NCI-H128 (cell line): ENCODE data around the gene FGGY.

Experiments
- DNase-seq: peaks from one replicate; lab custom pipeline; 2025; ENCODE audit not compliant: unreplicated experiment; lab: John Stamatoyannopoulos, UW

Gene FGGY

DNA sequence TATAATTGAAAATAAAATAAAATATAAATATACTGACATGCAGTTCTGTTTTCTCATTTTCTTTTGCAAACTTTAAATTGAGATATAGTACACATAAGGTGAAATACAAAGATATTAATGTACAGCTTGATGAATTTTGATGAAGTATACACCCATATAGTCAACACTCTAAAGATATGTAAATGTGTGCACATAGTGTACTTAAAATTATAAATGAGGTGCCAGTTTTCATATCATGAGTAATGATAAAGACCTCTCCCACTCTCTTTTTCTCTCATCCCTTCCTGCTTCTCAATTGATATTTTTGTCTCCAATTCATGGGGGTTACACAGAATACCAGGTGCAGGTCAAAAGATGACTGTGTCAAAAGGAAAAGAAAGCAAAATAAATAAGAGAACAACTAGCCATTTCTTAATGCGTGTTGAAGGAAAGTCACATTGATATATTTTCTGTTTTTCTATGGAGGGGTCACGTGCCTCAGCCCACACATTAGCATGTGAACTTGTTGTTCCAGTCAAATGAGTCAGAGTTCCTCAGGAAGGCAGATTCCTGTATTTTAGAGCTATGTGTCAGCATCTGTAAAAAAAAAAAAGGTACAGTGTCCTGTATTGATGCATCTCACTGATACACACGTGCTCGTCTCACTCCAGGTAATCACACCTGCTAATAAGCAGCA is 453.6 kb downstream of the FGGY start:
- DNase-seq = no peak

DNA sequence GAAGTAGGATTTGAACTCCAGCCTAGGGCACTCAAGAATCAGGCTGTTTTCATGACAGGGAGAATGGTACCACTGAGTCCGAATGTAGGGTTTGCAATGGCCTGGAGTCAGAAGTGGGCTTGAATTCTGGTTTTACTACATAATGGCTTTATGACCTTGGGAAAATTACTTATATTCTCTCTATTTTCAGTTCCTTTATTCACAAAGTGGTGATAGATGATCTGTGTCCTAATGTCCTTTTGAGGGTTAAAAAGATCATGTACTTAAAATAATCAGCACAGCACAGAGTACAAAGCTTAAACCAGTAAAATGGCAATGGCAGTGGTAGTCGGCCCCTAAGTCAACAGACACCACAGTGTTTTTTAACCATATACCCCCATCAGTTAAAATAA is 454.1 kb downstream of the FGGY start:
- no peak for DNase-seq

DNA sequence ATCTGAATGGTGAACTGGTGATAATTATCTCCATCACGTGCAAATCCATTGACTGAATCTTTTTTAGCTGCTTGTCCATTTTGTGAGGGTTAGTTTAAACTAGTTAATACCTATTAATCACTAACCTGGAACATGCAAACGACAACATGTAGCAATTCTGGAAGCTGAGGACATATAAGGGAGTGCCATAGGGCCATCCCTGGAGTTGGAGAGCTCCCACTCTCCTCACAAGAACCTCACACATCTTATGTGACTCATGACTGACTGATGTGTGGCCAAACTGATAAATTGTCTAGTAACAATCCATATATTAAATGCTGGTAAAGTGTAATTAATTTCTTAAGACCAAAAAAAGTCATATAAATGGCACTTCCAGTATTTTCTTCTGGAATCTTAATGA is 454.9 kb downstream of the FGGY start:
- no peak for DNase-seq

DNA sequence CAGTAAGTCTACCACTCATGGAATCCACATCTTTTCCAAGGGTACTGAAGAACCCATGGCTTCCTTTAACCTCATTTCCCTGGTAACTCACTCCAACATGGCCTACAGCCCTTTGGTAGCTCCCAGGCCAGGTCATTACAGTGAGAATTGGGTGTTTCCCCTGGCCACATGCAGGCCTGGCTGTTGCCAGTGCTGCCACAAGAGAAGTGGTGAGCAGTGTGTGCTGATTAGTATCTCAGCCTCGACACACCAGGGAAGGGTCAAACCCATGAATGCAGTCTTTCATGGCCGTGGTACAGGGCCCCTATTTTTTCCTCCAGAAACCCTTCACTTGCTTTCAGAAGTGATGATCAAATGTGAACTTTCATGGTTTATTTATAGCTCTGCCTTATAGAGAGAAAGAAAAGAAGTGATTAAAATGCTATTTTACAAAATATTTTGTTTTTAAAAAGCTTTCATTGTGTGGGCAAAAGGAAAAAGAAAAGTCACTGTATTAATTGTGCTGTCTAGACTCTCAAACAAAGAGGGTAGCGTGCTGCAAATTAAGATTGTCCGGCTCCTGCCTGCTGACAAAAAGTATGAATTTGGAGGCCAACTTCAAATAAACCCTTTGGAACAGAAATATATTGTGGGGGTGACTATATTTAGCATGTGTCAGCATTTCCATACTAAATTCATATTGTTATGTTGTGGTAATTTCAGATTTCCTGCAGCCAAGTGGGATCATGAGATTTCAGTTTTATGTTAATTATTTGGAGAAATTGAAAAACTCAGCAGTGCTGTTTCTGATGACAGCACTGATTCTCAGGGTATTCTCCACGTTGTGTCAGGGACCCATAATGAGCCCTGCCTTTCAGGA is 455.9 kb downstream of the FGGY start:
- no peak for DNase-seq

DNA sequence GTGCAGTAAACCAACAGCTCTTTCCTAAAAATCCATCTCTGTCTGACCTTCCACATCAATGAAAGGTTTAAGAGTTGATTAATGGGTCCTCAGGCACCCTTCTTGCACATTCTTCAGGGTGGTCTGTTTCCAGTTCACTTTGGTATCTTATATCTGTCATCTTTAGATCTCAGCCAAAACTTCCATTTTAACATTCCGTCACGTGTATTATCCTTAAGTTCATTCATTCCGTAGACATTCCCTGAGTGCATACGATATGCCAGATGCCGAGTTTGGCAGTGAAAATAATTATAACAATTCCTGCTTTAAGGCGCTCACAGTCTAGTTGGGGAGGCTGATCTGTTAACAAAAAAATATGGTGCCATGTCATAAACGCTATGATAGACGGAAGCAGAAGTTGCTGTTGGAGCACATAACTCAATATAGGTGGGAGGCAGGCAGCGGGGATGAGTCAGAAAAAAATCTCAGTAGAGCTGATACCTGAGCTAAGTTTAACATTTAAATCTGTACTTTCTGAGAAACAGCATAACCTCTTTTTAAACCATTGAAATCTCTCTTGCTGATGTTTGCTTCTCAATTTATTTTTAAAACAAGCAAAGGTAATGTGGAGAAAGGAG is 458.3 kb downstream of the FGGY start:
- DNase-seq = no peak

DNA sequence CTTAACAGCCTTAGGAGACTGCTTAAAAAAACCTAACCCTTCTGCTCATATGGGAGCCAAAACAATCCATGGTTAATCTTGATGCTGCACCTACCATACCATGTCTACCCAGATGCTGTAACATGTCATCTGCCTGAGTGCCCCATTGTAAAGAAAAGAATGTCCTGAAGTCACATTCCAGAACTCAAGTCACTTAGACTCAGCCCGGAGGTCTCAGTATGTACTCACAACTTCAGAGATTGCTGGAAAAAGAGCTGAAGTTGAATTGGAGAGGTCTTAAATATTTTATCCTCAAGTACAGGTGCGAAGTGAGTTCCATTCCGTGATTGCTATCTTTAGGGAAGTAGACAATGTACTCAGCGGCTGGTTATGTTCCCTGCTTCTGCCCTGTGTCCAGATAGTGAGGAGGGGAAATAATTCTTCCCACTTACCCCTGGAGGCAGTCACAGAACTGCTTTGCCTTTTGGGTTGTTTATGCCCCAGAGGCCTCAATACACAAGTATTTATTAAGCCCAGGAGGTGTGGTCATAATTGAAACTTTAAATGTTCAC is 460.4 kb downstream of the FGGY start:
- no peak for DNase-seq

DNA sequence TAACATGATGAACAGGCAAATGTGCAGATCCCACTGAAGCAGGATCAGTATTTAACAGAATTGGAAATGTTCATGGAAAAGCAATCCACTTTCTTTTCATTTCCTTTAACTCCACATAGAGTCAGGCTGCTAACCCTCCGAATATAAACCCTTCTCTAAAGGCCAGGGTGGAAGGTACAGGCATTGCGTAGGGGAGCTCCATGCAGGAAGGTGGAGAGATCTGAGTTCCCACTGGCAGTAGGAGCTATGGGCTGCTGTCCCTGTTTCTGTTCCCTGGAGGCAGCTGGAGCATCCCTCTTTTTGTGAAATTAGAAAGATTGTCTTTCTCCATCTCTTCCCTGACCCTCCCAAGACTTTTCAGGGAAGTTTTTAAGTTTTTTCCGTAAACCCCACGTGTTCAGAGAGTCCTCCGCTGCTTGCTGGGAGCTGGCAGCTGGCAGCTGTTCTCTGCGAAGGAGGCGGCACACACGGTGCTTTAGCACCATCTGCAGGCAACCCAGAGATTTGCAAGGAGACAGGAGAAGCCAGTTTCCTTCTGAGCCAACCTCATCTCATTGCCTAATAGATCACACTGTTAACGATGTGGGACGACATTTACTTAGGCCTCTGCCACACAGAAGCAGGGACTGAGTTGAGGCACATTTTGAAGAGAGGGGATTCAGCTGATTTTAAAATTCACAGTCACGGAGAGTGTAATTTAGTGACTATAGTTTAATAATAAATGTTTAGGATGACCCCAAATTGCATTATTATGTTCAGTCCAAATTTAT is 462.4 kb downstream of the FGGY start:
- peak; percentile 61 for DNase-seq

DNA sequence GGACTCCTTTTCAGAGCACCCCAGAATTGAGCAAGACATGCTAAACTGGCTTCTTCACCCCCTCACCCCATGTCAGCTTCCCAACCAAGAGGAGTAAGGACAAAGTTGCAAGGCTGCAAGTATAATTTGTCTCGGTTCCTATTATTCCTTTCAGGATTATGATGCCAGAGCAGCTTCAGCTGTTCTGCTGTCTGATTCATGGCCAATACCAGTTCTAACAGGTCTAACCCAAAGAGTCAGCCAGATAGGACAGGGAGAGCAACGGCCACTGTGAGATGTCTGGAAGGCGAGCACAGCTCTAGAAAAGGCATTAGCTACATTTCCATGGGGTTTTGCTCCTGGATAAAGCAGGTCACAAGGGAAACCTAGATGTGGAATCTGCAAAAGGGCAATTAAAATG is 464.5 kb downstream of the FGGY start:
- no peak for DNase-seq

DNA sequence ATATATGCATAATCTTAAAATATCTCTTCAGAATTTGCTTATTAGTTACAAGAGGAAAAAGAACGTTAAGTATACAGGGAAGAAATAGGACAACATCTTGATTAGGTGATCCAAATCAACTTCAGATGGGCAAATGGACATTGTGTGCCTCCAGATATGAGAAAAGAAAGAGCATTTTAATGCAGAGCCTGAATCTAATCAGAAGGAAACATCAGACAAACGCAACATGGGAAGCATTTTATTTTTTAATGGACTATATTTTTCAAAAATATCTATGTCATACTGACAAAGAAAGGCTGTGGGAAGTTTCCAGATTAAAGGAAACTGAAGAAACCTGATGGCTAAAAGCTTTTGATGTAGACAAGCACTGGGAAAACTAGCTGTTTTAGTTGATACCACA is 466.5 kb downstream of the FGGY start:
- DNase-seq = no peak

DNA sequence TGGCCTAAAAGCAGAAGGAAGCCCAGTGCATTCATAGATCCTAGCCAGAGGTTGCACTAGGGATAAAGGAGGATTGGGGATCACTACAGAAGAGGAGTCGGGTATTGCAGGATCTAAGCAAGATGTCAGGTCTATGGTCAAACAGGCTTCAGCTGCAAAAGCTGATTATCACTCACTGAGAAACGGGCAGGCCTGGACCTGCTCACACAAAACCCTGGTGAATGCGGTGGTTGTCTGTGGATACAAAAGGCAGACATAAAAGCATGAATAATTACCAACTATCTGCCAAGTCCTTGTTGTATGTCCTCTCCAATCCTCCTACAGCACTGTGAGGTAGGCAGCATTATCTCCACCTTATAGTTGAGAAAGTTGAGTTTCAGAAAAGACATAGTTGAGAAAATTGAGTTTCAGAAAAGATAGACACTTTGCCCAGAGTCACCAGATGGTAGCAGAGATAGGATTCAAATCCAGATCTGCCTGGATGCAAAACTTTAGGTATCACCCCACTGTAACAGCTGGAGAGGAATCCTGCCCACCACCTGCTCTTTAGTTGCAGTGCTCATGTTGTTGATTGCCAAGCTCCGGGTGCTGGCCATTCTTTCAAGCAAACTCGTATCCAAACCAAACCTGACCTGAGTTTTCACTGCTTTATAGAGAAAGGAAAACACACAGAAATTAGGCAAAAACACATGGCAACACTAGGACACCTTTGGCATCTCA is 468.3 kb downstream of the FGGY start:
- DNase-seq = no peak

DNA sequence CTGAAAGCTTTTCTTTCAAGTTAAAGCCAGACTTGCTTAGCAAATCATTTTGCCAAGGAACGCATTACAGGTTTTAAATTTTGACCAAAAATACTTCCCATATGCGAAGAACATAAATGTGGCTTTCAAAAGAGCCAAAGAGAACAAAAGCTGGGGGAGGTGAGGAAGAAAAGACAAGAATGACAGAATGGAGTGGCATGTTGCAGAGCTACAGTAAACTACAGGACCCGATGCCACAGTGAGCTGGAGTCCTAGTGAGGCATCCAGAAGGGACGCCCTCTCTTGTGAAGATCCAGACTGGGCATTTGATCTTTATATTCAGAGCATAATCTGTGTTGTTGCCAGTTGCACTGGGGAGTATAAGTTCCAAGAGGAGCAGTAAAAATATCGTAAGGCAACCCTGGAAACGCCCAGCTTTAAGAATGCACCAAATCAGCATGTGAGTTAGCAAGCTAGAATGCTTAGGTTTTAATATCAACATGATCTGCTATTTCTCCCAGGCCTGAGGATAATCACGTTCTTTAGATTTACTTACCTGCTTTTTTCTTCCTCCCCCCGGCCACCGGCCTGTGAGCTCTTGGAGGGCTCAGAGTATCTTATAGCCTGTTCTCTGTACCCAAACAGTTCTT is 469.4 kb downstream of the FGGY start:
- no peak for DNase-seq

DNA sequence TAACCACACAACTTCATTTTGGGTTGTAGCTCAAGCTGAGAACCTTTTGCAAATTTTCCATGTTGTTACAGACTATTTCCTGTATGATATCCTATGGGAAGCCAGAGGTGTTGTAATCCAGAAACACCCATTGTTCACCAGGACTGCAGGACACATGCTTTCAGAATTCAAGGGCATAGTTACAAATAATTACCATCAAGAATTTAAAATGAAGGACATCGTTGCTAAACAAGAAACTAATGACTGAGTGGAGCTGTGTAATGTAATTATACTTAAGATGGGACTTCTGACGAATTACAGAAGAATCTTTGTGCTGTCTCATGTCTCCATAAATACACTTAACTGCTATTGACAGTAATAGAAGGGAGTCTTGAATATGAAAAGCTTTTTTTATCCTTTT is 470.2 kb downstream of the FGGY start:
- DNase-seq = no peak

DNA sequence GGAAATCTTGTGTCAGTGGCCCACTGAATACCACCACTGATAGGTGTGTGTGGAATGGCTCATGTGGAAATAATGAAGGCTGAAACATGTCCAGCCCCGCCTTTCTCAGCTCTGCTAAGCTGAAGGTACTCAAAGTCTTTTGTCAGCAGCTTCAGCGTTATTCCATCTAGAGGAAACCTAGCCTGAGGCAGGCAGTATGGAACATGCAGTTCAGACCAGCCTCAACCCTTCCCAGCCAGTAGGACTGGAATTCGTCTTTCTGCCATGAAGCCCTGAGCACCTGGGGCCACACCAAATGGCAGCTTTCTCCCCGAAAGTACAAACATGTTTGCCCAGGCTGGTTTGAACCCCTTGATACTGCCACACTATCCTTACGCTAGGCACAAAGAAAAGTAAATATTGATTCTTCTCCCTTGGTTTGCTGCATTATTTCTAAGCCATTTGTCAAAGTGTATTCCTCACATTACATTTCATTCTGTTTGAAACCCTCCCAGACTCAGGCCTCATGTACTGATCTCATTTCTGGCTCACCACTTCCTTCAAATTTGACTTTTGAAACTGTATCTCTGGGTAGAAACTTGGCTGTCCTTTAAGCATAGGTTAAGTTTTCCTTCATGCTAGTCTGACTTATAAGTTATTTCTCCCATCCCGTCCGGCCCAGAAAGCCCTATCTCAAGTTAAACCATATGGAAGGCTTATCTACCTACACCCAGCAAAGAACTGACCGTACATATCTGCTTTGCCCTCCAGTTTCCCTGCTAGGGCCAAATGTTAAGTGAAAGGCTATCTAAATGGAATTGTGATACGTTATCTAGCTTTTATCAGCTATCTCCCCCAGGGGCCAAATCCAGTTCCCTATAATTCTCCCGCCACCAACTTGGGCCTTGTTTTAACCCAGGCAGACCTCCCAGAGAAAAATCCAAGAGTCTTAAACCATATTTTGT is 472.2 kb downstream of the FGGY start:
- DNase-seq = no peak

DNA sequence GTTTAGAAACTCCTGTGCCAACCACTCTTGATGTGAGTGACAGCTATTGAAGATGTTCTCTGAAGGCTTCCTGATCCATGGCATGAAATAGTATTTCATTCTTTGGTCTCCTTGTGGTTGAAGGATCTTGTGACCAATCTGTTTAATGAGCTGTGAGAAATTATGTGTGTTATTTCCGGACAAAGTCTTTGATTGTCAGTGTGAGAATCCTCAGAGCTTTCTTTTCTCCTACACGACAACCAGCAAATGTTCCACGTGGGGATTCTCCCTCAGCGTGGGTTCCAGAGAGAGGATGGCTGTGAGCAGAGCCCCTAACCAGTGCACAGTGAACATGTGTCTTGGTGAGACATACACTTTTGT is 472.8 kb downstream of the FGGY start:
- no peak for DNase-seq

DNA sequence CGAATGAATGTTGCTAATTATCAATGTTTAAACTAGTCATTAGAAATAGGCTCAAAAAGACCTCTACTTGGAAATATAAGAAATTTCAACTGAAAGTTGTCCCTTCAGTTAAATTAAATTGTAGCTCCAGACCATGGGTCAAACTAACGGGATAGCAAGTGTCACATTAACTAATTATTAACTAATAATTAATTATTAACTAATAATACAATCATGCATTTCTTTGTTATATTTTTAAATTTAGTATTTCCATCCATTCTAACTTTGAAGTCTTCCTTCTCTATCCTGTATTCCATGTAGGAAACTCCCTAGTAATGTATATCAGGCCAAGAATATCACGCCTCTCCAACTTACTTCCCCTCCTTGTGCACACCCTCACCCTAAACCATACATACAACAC is 474.5 kb downstream of the FGGY start:
- no peak for DNase-seq

DNA sequence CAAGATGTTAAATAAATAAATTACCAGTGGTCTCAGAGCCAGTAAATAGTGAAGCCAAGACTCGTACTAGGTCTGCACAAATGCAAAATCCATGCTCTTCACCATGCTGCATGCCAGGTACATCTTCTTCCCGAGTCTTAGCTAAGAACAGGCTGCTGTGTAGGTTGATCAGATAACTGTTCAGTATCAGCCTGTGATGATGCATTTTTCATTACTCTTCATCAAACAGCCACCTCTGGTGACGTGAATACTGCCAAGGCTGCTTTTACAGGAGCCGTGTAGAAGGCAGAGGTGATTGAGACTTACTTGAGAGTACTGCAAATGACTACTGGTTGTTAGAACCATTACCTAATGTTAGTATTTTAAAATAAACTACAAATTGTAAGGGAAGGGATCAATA is 478.6 kb downstream of the FGGY start:
- no peak for DNase-seq

DNA sequence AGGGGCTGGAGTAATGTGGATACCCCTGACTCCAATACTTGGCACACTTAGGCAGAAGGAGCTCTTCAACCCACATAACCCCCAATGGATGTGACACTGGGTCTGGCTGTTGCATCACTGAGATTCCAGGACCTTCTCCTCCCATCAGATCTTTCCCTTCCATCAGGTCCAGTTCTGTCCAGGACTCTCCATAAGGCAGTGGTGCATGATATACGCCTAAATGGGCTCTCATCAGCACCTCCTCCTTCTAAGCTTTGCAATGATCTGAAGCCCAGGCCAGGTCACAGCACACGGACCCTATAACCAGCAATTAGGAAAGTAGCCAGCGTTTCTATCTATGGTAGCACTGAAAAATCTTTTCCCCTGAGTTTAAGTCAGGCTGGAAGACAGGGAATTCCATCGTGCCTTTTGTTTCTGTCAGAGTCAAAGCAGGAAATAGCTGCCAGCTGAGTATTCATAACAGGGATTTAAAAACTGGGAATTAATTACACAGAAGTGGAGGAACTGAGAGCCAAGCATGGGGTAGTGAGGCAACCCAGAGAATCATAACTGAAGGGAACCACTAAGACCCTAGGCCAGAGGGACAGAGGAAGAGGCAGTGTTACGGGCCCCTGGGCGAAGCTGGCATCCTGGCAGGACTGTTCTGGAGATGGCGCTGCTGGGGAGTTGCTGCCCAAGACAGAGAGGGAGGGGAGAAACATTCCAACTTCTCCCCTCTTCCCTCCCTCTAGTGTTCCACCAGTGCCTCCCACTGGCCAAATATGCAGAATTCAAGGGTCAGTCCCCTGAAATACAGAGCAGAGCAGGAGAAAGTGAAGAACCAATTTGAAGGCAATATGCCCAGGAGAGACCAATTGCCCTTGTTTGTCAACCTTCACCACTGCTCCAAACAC is 480.3 kb downstream of the FGGY start:
- no peak for DNase-seq

DNA sequence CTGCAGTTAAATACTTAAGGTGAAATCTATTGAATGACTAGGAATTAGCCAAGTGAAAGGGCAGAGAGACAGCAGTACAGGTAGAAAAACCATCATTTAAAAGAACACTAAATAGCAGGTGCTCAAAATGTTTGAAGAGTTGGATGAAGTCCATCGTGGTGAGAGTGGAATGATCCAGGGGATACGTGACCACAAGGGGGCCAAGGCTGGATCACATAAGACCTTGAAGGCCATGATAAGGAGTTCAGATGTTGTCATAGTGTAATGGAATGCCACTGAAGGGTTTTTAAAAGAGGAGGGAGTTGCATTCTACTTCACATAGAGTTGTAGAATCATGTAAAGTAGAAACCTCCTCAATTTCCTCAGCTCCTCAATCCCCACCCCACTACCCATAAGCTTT is 483.1 kb downstream of the FGGY start:
- no peak for DNase-seq
